ENCODE results near the gene POLR3G. TPM values are rescaled to one million over a fixed set of nuclear protein-coding genes. Genes with fewer than 3 reads are reported as not detected.

Gene POLR3G
- total and polyA plus RNA-seq, 2 of the 13 experiments (the other 11 are each of a cell fraction or from before 2014, with no cell fraction given), result 1.2 to 7.3 TPM

DNA sequence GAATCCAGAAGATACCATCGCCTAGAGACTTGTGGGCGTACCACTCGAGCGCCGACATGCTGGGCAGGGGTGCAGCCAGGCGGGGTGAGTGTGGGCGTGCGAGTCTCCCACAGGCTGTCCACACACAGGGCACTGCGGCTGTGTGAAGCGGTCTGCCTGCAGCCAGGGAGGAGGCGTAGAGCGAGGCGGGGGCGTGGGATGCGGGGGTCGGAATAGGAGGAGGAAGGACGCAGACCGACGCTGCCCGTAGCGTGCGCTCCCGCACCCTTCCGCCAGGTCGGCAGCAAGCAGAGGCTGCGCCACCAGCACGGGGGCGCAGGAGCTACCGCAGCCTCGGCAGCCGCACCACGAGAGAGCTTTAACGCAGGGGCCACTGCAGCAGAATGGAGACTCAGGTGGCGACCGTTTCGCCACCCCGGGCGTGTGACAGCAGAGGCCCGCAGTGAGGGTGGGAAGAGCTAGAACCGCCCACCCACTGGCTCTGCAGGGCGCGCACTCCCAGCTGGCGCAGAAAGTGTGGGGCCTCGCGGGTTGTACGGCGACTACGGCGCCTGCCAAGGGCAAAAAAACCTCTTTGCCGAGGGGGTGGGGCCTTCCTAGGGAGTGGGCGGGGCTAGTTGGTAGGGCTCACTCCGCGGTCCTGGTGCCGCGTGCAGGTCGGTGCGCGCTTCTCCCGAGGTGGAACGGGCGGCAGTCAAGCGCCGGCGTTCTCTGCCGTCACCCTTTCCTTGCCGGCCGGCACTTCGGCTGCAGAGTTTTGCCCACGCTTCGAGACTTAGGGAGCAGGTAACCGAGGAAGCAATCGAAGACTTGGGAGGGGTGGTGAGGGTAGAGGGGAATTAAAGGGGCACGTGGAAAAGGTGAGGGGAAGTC lies at the start of gene POLR3G, which contains the start of gene MBLAC2 (continued):
- TF ChIP-seq, protein P1, sequence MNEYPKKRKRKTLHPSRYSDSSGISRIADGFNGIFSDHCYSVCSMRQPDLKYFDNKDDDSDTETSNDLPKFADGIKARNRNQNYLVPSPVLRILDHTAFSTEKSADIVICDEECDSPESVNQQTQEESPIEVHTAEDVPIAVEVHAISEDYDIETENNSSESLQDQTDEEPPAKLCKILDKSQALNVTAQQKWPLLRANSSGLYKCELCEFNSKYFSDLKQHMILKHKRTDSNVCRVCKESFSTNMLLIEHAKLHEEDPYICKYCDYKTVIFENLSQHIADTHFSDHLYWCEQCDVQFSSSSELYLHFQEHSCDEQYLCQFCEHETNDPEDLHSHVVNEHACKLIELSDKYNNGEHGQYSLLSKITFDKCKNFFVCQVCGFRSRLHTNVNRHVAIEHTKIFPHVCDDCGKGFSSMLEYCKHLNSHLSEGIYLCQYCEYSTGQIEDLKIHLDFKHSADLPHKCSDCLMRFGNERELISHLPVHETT (CRISPR knock-in tag; conservative IDR thresholded peaks at IDR 0.05), result no peak; the same call in none of the 2 replicates
- TF ChIP-seq, protein P2, sequence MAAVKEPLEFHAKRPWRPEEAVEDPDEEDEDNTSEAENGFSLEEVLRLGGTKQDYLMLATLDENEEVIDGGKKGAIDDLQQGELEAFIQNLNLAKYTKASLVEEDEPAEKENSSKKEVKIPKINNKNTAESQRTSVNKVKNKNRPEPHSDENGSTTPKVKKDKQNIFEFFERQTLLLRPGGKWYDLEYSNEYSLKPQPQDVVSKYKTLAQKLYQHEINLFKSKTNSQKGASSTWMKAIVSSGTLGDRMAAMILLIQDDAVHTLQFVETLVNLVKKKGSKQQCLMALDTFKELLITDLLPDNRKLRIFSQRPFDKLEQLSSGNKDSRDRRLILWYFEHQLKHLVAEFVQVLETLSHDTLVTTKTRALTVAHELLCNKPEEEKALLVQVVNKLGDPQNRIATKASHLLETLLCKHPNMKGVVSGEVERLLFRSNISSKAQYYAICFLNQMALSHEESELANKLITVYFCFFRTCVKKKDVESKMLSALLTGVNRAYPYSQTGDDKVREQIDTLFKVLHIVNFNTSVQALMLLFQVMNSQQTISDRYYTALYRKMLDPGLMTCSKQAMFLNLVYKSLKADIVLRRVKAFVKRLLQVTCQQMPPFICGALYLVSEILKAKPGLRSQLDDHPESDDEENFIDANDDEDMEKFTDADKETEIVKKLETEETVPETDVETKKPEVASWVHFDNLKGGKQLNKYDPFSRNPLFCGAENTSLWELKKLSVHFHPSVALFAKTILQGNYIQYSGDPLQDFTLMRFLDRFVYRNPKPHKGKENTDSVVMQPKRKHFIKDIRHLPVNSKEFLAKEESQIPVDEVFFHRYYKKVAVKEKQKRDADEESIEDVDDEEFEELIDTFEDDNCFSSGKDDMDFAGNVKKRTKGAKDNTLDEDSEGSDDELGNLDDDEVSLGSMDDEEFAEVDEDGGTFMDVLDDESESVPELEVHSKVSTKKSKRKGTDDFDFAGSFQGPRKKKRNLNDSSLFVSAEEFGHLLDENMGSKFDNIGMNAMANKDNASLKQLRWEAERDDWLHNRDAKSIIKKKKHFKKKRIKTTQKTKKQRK (IDR thresholded peaks at IDR 0.05; ENCODE audit: low read length), result no peak
- TF ChIP-seq RBFOX2 (IDR thresholded peaks at IDR 0.05; ENCODE audit: low read depth, low read length) (peak; percentile 93), ZNF138 (CRISPR knock-in tag; IDR thresholded peaks at IDR 0.05; ENCODE audit: low read depth) (peak; percentile 92), ZNF616 (CRISPR knock-in tag; IDR thresholded peaks at IDR 0.05; ENCODE audit: low read depth) (peak; percentile 65; the same call in 1 of the 2 replicates), PRPF4 (IDR thresholded peaks at IDR 0.05; ENCODE audit: low read depth, low read length, poor library complexity, severe bottlenecking) (no peak), JDP2 (CRISPR knock-in tag; IDR thresholded peaks at IDR 0.05; ENCODE audit: borderline replicate concordance) (no peak; the same call in 1 of the 2 replicates), ZNF850 (CRISPR knock-in tag; conservative IDR thresholded peaks at IDR 0.05) (no peak), ZNF672 (CRISPR knock-in tag; IDR thresholded peaks at IDR 0.05) (0 out of 2 replicates have a peak, but pooled peaks have one; percentile 21), ZNF382 (CRISPR knock-in tag; IDR thresholded peaks at IDR 0.05; ENCODE audit: borderline replicate concordance) (no peak), SP1 (IDR thresholded peaks at IDR 0.05) (no peak), SP1 (CRISPR knock-in tag; IDR thresholded peaks at IDR 0.05) (peak; percentile 89), ZZZ3 (CRISPR knock-in tag; IDR thresholded peaks at IDR 0.05; ENCODE audit: borderline replicate concordance) (no peak; the same call in 1 of the 2 replicates), ONECUT2 (CRISPR knock-in tag; IDR thresholded peaks at IDR 0.05) (no peak), ZNF660 (CRISPR knock-in tag; IDR thresholded peaks at IDR 0.05; ENCODE audit: borderline replicate concordance, low read depth) (no peak), SOX13 (IDR thresholded peaks at IDR 0.05) (peak; percentile 54; the same call in 1 of the 2 replicates), SOX13 (CRISPR knock-in tag; conservative IDR thresholded peaks at IDR 0.05 in 1 of 2, IDR thresholded peaks at IDR 0.05 in 1 of 2) (peak in 1 of 2 experiments; percentile 35; a peak in 1 of 4 replicates), ZNF180 (CRISPR knock-in tag; IDR thresholded peaks at IDR 0.05; ENCODE audit: borderline replicate concordance, low read depth) (no peak)
- TF ChIP-seq, protein P3, sequence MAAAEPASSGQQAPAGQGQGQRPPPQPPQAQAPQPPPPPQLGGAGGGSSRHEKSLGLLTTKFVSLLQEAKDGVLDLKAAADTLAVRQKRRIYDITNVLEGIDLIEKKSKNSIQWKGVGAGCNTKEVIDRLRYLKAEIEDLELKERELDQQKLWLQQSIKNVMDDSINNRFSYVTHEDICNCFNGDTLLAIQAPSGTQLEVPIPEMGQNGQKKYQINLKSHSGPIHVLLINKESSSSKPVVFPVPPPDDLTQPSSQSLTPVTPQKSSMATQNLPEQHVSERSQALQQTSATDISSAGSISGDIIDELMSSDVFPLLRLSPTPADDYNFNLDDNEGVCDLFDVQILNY (CRISPR knock-in tag; conservative IDR thresholded peaks at IDR 0.05), result peak; percentile 72; the same call in 1 of the 2 replicates
- TF ChIP-seq, protein P4, sequence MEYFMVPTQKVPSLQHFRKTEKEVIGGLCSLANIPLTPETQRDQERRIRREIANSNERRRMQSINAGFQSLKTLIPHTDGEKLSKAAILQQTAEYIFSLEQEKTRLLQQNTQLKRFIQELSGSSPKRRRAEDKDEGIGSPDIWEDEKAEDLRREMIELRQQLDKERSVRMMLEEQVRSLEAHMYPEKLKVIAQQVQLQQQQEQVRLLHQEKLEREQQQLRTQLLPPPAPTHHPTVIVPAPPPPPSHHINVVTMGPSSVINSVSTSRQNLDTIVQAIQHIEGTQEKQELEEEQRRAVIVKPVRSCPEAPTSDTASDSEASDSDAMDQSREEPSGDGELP (IDR thresholded peaks at IDR 0.05; ENCODE audit: borderline replicate concordance, low read depth), result peak; percentile 97
- TF ChIP-seq, protein P5, sequence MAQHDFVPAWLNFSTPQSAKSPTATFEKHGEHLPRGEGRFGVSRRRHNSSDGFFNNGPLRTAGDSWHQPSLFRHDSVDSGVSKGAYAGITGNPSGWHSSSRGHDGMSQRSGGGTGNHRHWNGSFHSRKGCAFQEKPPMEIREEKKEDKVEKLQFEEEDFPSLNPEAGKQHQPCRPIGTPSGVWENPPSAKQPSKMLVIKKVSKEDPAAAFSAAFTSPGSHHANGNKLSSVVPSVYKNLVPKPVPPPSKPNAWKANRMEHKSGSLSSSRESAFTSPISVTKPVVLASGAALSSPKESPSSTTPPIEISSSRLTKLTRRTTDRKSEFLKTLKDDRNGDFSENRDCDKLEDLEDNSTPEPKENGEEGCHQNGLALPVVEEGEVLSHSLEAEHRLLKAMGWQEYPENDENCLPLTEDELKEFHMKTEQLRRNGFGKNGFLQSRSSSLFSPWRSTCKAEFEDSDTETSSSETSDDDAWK (CRISPR knock-in tag; IDR thresholded peaks at IDR 0.05), result no peak

All from HepG2 (cell line).